ENCODE results near the gene MAFF.

MAFF gene

DNA sequence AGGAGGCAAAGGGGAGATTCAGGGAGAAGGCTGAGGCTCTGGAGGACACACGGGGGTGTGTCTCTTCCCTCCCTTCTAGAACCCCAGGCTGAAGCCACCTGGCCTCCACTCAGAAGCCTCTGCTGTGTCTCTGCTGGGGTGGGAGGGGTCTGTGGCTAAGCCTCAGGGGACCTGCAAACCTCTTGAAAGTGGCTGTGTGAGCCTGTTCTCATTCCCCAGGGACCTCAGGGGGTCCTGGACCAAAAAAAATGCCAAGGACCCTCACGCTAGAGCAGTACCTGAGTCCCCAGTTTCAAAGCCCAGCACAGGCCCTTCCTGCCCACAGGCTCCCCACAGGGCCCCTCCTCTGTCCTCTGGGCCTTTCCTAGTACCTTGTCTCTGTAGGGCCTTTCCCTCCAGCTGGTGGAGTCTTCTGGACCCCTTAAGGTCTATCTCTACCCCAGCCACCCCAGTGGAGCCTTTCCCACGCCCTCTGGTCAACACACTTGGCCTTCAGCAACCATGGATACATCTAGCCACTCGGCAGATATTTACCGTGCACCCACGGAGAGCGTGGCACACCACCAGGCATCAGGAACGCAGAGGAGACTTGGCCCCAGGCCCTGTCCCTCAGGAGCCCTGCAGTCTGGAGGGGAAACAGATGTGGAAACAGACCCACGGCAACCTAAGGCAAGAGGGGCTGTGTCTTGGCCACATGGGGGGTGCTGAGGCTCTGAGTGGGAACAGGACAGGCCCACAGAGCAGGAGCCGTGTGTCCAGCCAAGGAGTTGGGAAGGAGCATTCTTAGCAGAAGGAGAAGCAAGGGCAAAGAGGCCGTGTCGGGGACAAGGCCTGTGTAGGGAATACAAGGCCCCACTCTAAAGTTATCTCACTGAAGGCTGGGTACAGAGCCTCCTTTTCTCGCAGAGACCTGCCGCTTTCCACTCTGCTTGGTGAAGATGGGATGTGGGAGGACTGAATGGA, 38.6 kb upstream of the MAFF start:
- Histone ChIP-seq H2AFZ (ENCODE audit: low read depth, low read length) (no peak overlapping the region), H4K20me1 (ENCODE audit: insufficient read depth, low read length) (no peaks in the 10 kb centered on the region), H3K27ac (ENCODE audit: low read length) (peak overlapping the region; percentile 68), H3K9me3 (ENCODE audit: insufficient read depth, low read length) (0 out of 2 replicates have a peak, but pooled peaks cover 5% of the 10 kb centered on the region), H3K4me3 (ENCODE audit: low read length) (no peak overlapping the region), H3K9ac (ENCODE audit: low read length) (peak overlapping the region; percentile 54; the same call in 1 of the 2 replicates), H3K4me2 (ENCODE audit: low read length) (peak overlapping the region; percentile 79), H3K4me1 (ENCODE audit: low read length) (peaks cover 32% of the 10 kb centered on the region), H3K36me3 (replicated peaks; ENCODE audit: low read depth, low read length) (peaks cover 8% of the 10 kb centered on the region), H3K79me2 (ENCODE audit: low read length) (no peaks in the 10 kb centered on the region), H3K27me3 (ENCODE audit: low read depth, low read length) (no peaks in the 10 kb centered on the region)
- TF ChIP-seq EZH2phosphoT487 (IDR thresholded peaks at IDR 0.05; ENCODE audit: low read depth), result no peak
- TF ChIP-seq, protein P1, sequence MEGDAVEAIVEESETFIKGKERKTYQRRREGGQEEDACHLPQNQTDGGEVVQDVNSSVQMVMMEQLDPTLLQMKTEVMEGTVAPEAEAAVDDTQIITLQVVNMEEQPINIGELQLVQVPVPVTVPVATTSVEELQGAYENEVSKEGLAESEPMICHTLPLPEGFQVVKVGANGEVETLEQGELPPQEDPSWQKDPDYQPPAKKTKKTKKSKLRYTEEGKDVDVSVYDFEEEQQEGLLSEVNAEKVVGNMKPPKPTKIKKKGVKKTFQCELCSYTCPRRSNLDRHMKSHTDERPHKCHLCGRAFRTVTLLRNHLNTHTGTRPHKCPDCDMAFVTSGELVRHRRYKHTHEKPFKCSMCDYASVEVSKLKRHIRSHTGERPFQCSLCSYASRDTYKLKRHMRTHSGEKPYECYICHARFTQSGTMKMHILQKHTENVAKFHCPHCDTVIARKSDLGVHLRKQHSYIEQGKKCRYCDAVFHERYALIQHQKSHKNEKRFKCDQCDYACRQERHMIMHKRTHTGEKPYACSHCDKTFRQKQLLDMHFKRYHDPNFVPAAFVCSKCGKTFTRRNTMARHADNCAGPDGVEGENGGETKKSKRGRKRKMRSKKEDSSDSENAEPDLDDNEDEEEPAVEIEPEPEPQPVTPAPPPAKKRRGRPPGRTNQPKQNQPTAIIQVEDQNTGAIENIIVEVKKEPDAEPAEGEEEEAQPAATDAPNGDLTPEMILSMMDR (IDR thresholded peaks at IDR 0.05; ENCODE audit: low read depth, low read length), result no peak

DNA sequence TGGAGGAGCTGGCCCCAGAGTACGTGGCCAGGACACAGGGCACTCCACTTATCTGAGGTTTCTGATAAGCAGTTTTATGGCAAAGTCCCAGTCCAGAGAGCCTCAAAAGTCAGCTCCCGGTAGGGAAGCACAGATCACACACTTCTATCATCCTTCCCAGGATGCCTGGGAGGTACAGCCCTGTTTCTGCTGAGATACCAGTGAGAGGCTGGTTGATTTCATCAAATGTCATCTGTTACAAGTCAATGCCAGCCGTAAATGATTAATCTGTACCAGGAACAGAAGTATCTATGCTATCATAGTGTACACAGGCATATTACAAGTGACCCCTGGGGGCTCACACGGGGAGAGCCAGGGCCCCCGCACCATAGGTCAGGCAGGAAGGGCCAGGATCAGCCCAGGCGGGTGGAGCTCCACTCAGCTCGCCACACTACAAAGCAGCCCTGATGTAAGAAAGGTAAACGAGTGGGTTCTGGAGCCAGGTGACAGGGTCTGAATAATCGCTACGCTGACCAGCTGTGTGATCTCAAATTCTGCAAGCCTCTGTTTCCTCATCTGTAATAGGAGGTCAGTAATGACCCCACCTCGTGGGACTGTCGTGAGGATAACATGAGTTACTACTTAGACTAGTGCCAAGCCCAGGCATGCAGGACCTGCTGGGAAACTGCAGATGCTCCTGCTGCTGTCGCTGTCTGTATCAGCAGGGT, 37.8 kb upstream of the MAFF start:
- no peak overlapping the region for H3K4me2 ChIP-seq (ENCODE audit: low read length)
- no peak overlapping the region for H3K4me3 ChIP-seq (ENCODE audit: low read length)
- H3K79me2 ChIP-seq (ENCODE audit: low read length), result no peaks in the 10 kb centered on the region
- TF ChIP-seq, protein P1 (IDR thresholded peaks at IDR 0.05; ENCODE audit: low read depth, low read length), result no peak
- TF ChIP-seq EZH2phosphoT487 (IDR thresholded peaks at IDR 0.05; ENCODE audit: low read depth), result no peak
- no peak overlapping the region for H3K9ac ChIP-seq (ENCODE audit: low read length)
- no peaks in the 10 kb centered on the region for H3K27me3 ChIP-seq (ENCODE audit: low read depth, low read length)
- H4K20me1 ChIP-seq (ENCODE audit: insufficient read depth, low read length), result no peaks in the 10 kb centered on the region
- 0 out of 2 replicates have a peak, but pooled peaks cover 5% of the 10 kb centered on the region for H3K9me3 ChIP-seq (ENCODE audit: insufficient read depth, low read length)
- peaks cover 32% of the 10 kb centered on the region for H3K4me1 ChIP-seq (ENCODE audit: low read length)
- H3K27ac ChIP-seq (ENCODE audit: low read length), result no peak overlapping the region
- H2AFZ ChIP-seq (ENCODE audit: low read depth, low read length), result no peak overlapping the region
- H3K36me3 ChIP-seq (replicated peaks; ENCODE audit: low read depth, low read length), result peaks cover 8% of the 10 kb centered on the region

DNA sequence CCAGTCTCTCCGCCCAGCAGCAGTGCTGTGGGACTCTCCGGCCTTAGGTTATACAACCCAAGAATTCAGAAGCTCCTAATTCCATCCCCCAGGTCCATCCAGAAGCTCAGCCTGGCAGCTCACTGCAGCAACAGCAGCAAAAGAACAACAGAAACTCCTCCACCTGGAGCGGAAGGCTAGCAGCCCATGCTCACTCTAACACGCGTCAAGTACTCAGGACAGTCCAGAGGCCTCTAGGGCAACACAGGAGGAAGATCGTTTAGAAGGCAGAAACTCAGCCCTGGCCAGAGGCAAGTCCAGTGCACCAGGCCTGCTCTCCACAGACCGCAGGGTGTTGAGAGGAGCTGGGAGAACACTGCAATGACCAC, 37.3 kb upstream of the MAFF start:
- Histone ChIP-seq H3K4me2 (ENCODE audit: low read length) (no peak overlapping the region), H3K27ac (ENCODE audit: low read length) (no peak overlapping the region), H3K4me1 (ENCODE audit: low read length) (peaks cover 32% of the 10 kb centered on the region)

More for the DNA sequence above, 37.3 kb upstream of the MAFF start:
- H3K36me3 ChIP-seq (replicated peaks; ENCODE audit: low read depth, low read length), result peaks cover 8% of the 10 kb centered on the region
- H3K9me3 ChIP-seq (ENCODE audit: insufficient read depth, low read length), result 0 out of 2 replicates have a peak, but pooled peaks cover 5% of the 10 kb centered on the region
- H3K27me3 ChIP-seq (ENCODE audit: low read depth, low read length), result no peaks in the 10 kb centered on the region
- no peak overlapping the region for H2AFZ ChIP-seq (ENCODE audit: low read depth, low read length)
- H3K4me3 ChIP-seq (ENCODE audit: low read length), result no peak overlapping the region
- TF ChIP-seq EZH2phosphoT487 (IDR thresholded peaks at IDR 0.05; ENCODE audit: low read depth), result no peak
- TF ChIP-seq, protein P1 (IDR thresholded peaks at IDR 0.05; ENCODE audit: low read depth, low read length), result no peak
- H4K20me1 ChIP-seq (ENCODE audit: insufficient read depth, low read length), result no peaks in the 10 kb centered on the region
- H3K79me2 ChIP-seq (ENCODE audit: low read length), result no peaks in the 10 kb centered on the region
- no peak overlapping the region for H3K9ac ChIP-seq (ENCODE audit: low read length)

Data from OCI-LY3 (cell line).